ENCODE measurements around the gene POFUT2.

The POFUT2 gene

DNA sequence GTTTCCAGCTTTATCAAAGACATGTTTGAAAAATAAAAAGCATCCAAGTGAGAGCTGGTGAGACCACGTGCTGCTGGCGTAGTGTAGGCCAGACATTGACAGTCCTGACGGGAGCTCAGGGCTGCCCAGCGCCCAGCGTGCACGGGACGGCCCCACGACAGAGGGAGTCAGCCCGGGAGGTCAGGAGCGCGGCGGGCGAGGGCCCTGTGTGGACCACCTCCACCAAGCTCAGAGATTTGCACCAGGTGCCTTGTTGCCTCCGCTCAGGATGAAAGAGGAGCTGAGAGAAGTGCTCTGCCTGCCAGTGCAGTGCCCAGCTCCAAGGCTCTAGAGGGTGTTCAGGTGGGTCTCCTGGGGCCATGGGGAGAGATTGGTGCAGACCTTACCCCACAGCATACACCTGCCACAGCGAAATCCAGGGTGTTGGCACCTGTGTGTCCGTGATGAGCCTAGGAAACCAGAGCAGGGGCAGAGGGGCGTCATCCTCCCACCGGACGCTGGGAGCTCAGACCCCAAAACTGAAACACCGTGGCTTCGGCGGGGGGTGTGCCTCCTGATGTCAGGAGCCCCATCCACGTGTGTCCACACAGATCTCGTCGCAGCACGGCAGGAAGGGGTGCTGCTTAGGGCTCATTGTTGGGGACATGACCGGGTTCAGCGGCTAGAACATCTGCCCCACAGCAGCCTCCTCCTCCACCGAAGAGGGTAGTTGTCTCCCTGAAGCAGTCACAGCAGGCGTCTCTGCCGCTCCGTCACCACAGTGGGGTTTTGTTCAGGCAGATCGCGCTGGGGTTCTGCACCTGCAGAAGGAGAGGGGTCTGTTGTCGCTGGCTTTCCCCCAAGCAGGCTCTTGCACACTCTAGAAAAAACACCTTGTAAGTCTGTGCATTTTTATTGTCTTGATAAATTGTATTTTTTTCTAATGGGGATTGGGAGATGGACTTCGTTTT lies 64.2 kb downstream of the POFUT2 start:
- DNase-seq (ENCODE audit: low read depth) = no peak

- DNase-seq (ENCODE audit: low read depth) = no peak
These were observed 65.7 kb downstream of the POFUT2 start for GRCh38 chr21:45222001-45222400.

- no peak for DNase-seq (ENCODE audit: low read depth)
These were observed 66.8 kb downstream of the POFUT2 start for GRCh38 chr21:45220714-45221490.

DNA sequence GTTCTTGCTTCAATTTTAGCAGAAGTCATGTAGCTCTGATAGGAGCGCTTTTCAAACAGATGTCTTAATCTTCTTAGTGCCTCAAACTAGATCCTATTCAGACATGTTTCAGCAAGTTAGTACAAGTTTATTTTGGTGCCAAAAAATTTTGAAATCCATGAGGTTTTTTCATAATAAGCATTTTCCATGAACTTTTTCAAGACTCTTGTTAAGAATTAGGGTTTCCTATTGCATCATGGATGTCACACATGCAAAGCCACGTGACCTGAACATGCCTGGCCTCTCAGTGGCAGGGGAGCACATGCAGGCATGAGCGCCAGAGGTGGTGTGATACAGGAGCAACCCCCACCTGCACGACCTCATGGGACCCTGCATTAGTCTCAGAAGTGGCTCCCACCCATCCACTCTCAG lies 67.6 kb downstream of the POFUT2 start:
- no peak for DNase-seq (ENCODE audit: low read depth)

DNA sequence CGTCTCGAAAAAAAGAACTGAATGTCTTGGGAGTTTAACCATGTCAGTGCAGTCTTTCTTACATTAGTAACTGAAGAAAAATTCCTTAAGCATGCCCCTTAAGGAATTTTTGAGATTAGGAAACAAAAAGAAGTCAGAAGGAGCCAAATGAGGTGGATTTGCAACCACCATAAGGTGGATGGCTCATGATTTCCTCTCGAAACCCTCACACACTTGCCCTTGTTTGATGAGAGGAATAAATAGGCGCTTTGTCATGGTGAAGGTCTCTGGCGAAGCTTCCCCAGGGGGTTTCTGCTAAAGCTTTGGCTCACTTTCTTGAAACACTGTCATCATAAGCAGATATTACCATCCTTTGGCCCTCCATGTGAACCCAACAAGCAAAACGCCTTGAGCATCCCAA lies 68.2 kb downstream of the POFUT2 start:
- no peak for DNase-seq (ENCODE audit: low read depth)

GRCh38 chr21:45217010-45217409 lies 70.7 kb downstream of the POFUT2 start:
- no peak for DNase-seq (ENCODE audit: low read depth)

DNA sequence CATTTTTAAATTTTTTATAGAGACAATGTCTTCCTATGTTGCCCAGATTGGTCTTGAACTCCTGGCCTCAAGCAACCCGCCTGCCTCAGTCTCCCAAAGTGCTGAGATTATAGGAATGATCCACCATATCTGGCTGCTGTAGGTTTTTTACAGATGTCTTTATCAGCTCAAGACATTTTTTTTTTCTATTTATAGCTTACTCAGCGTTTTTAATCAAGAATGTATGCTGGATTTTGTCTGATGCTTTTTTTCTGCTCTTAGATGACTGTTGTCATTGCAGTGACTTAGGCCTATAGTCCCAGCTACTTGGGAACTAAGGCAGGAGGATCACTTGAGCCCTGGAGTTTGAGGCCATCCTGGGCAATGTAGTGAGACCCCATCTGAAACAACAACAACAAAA lies 72.5 kb downstream of the POFUT2 start:
- no peak for DNase-seq (ENCODE audit: low read depth)

Measured in activated gamma-delta T cell treated with anti-CD3 and anti-CD28 coated beads, Interleukin-2, amount 50 U/mL, for 16 hours (primary cell).